ENCODE measurements around the gene CDH5. TPM values are rescaled to one million over a fixed set of nuclear protein-coding genes. Genes with fewer than 3 reads are reported as not detected.

The CDH5 gene
- total RNA-seq, 1 experiment from 2014 or later = 3.6 TPM

GRCh38 chr16:66437391-66437945 is 71.0 kb downstream of the CDH5 start:
- Histone ChIP-seq H2AFZ (no peak overlapping the region), H3K9me3 (ENCODE audit: insufficient read depth, low read depth) (no peaks in the 10 kb centered on the region), H3K36me3 (ENCODE audit: low read depth) (no peaks in the 10 kb centered on the region), H4K20me1 (ENCODE audit: insufficient read depth) (no peaks in the 10 kb centered on the region), H3K27me3 (ENCODE audit: insufficient read depth, low read depth) (no peaks in the 10 kb centered on the region), H3K79me2 (ENCODE audit: low read depth) (no peaks in the 10 kb centered on the region), H3K4me1 (replicated peaks; ENCODE audit: insufficient read depth) (peaks cover 39% of the 10 kb centered on the region), H3K4me3 (no peak overlapping the region), H3K27ac (no peak overlapping the region), H3K4me2 (no peak overlapping the region), H3K9me2 (ENCODE audit: insufficient read depth) (no peaks in the 10 kb centered on the region), H3F3A (ENCODE audit: insufficient read depth, low read depth) (peaks cover 9% of the 10 kb centered on the region; the same call in 1 of the 2 replicates)
- ChIA-PET CTCF (no interaction called here), POLR2A (ENCODE audit: unreplicated experiment) (interaction anchor here (0.5 kb wide), 1 partner anchor 40 kb away, joined by 4 read pairs; no protein-coding TSS in a partner anchor)
- no peak for TF ChIP-seq EZH2 (IDR thresholded peaks at IDR 0.05; ENCODE audit: low read depth)
- no peak for TF ChIP-seq CTCF (conservative IDR thresholded peaks at IDR 0.05)
- intact Hi-C loops (cut with micrococcal nuclease; ENCODE audit: unreplicated experiment) = no loop called here
- no TSS peak for BruUV-seq (replicated peaks)
- no peak for DNase-seq

DNA sequence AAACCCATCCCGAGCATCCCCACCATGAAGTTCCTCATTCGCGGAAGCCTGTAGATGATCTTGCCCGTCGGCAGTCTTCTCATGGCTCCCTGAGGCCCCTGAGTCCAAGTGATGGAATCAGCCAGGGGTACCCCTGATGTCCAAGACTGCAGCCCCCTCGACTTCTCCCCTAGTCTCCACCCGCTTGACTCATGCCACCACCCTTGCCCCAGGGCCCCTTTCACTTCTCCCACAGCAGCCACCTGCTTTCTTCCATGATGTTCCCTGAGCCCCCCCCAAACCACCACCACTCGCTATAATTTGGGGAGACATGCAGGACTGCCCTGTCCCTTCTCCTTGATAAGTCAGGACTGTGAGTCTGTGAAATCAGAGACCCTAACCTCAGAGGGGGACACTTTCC is 72.0 kb downstream of the CDH5 start:
- intact Hi-C loops (cut with micrococcal nuclease; ENCODE audit: unreplicated experiment) = no loop called here
- peaks cover 33% of the 10 kb centered on the region for H3K4me1 ChIP-seq (replicated peaks; ENCODE audit: insufficient read depth)
- H3F3A ChIP-seq (ENCODE audit: insufficient read depth, low read depth) = peaks cover 9% of the 10 kb centered on the region; the same call in 1 of the 2 replicates
- BruUV-seq (replicated peaks) = no TSS peak
- no peak overlapping the region for H3K4me2 ChIP-seq
- H2AFZ ChIP-seq = no peak overlapping the region
- H3K79me2 ChIP-seq (ENCODE audit: low read depth) = no peaks in the 10 kb centered on the region
- H4K20me1 ChIP-seq (ENCODE audit: insufficient read depth) = no peaks in the 10 kb centered on the region
- no peak for DNase-seq
- H3K9me2 ChIP-seq (ENCODE audit: insufficient read depth) = no peaks in the 10 kb centered on the region
- CTCF ChIA-PET = no interaction called here
- H3K9me3 ChIP-seq (ENCODE audit: insufficient read depth, low read depth) = no peaks in the 10 kb centered on the region
- no peak overlapping the region for H3K4me3 ChIP-seq
- H3K27me3 ChIP-seq (ENCODE audit: insufficient read depth, low read depth) = no peaks in the 10 kb centered on the region
- no peak overlapping the region for H3K27ac ChIP-seq
- TF ChIP-seq EZH2 (IDR thresholded peaks at IDR 0.05; ENCODE audit: low read depth) (no peak), CTCF (conservative IDR thresholded peaks at IDR 0.05) (no peak)
- no peaks in the 10 kb centered on the region for H3K36me3 ChIP-seq (ENCODE audit: low read depth)
- POLR2A ChIA-PET (ENCODE audit: unreplicated experiment) = no interaction called here

DNA sequence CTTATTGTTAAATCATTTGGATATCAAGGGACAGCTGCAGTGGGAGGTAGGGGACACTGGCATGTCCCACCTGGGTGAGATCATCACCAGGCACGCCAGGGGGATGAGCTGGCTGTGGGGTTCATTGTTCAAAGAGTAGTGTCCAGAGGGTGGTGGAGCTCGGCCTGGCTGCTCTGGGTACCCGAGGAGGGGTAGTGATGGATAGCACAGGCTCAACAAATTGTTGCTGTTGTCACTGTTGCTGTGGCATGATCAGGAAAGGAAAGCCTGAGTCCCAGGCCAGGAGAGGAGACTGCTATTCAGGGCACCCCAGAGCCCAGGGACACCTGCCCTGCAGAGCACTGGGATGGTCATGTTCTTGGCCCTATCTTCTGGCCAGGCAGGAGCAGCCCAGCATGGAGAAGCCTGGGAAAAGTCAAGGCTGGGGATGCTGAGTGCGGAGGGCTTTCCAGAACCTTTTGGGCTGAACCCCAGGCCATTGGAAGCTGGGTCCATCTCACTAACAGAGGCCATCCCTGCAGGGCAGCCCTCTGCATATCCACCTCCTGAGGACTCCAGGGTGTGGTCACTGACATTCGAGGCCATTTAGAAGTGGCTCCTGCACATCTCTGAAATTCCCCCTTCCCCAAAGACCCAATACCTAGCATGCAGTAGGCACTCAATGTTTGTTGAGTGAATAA is 72.7 kb downstream of the CDH5 start:
- no peak overlapping the region for H3K4me2 ChIP-seq
- H3K4me1 ChIP-seq (replicated peaks; ENCODE audit: insufficient read depth) = peaks cover 26% of the 10 kb centered on the region
- H3K27ac ChIP-seq = no peak overlapping the region
- ChIA-PET POLR2A (ENCODE audit: unreplicated experiment) (no interaction called here), CTCF (no interaction called here)
- no peak overlapping the region for H2AFZ ChIP-seq
- intact Hi-C loops (cut with micrococcal nuclease; ENCODE audit: unreplicated experiment) = no loop called here
- BruUV-seq (replicated peaks) = no TSS peak
- peaks cover 9% of the 10 kb centered on the region; the same call in 1 of the 2 replicates for H3F3A ChIP-seq (ENCODE audit: insufficient read depth, low read depth)
- H3K9me3 ChIP-seq (ENCODE audit: insufficient read depth, low read depth) = no peaks in the 10 kb centered on the region
- H3K79me2 ChIP-seq (ENCODE audit: low read depth) = no peaks in the 10 kb centered on the region
- H3K27me3 ChIP-seq (ENCODE audit: insufficient read depth, low read depth) = no peaks in the 10 kb centered on the region
- no peak overlapping the region for H3K4me3 ChIP-seq
- no peaks in the 10 kb centered on the region for H3K36me3 ChIP-seq (ENCODE audit: low read depth)
- no peak for DNase-seq
- H3K9me2 ChIP-seq (ENCODE audit: insufficient read depth) = no peaks in the 10 kb centered on the region
- H4K20me1 ChIP-seq (ENCODE audit: insufficient read depth) = no peaks in the 10 kb centered on the region
- TF ChIP-seq EZH2 (IDR thresholded peaks at IDR 0.05; ENCODE audit: low read depth) (no peak), CTCF (conservative IDR thresholded peaks at IDR 0.05) (no peak)
